ENCODE measurements around the gene CYP24A1. TPM values are rescaled to one million over a fixed set of nuclear protein-coding genes. Genes with fewer than 3 reads are reported as not detected.

The CYP24A1 gene
- total and polyA plus RNA-seq, 2 of the 8 experiments (the other 6 are each of a cell fraction or from before 2014, with no cell fraction given) = not detected

DNA sequence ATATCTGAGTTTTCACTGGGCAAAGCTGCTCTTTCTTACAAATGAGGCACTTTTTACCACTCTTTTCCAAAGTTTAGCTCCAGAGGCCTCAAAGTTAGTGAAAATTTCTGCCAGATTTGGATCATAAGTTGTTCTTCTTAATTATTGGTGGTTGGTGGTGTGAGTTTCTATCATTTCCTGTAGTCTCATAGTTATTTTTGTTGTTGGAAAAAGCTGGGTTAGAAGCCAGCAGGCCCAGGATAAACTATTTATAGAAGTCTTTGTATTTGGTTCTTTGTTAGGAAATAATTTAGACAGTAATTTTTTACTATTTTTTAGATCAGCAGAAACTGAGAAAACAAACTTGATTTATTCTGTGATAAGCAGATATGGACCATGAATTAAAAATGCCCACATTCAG is 44.7 kb upstream of the CYP24A1 start:
- H2BK15ac ChIP-seq (ENCODE audit: low read length) = no peak overlapping the region
- H2AK5ac ChIP-seq (ENCODE audit: low read depth, low read length) = no peak overlapping the region
- no peak overlapping the region for H4K5ac ChIP-seq (ENCODE audit: insufficient read length, low read depth, low read length)
- no peak overlapping the region for H3K56ac ChIP-seq (replicated peaks; ENCODE audit: insufficient read length, low read depth, low read length)
- H3K4me1 ChIP-seq (replicated peaks in 1 of 4; ENCODE audit: control insufficient read depth in 3 of 4, insufficient read depth in 4 of 4, low read length in 3 of 4) = peaks cover 0 to 12% (median 11%) of the 10 kb centered on the region in 4 experiments; a peak in 5 of 7 replicates
- no peaks in the 10 kb centered on the region for H3K27me3 ChIP-seq (replicated peaks in 1 of 4; ENCODE audit: control insufficient read depth in 3 of 4, extremely low read depth in 1 of 4, insufficient read depth in 3 of 4, low read length in 3 of 4)
- H2BK12ac ChIP-seq (ENCODE audit: low read depth, low read length) = no peak overlapping the region
- H3K14ac ChIP-seq (ENCODE audit: insufficient read length) = no peak overlapping the region
- DNase-seq (ENCODE audit: low read depth in 1 of 2, low spot score in 2 of 2) (no peak), FAIRE-seq (no peak)
- no peak overlapping the region for H3K18ac ChIP-seq (ENCODE audit: extremely low read depth, low read length)
- H3K23me2 ChIP-seq (ENCODE audit: low read depth, low read length) = no peaks in the 10 kb centered on the region; the same call in 1 of the 2 replicates
- H3K4me3 ChIP-seq (ENCODE audit: extremely low read depth in 1 of 4, insufficient read depth in 2 of 4, low read depth in 3 of 4, low read length in 4 of 4) = no peak overlapping the region
- no peak overlapping the region for H3K9ac ChIP-seq (replicated peaks in 1 of 4; ENCODE audit: extremely low read depth in 1 of 4, low read depth in 3 of 4, low read length in 3 of 4)
- H3K79me1 ChIP-seq (ENCODE audit: low read depth, low read length) = no peaks in the 10 kb centered on the region; the same call in 1 of the 2 replicates
- H3K4ac ChIP-seq (replicated peaks; ENCODE audit: insufficient read length, low read depth, low read length) = no peak overlapping the region
- H4K91ac ChIP-seq (replicated peaks; ENCODE audit: insufficient read length, low read length) = no peak overlapping the region
- H2BK120ac ChIP-seq (replicated peaks; ENCODE audit: low read depth, low read length) = no peak overlapping the region
- ChIA-PET CTCF (ENCODE audit: partially characterized antibody) (interaction anchor here (1.4 to 3.3 kb wide), 2 partner anchors 13 to 429 kb away, joined by 3 to 27 read pairs; no protein-coding TSS in a partner anchor), POLR2A (ENCODE audit: partially characterized antibody) (no interaction called here)
- H2BK5ac ChIP-seq (ENCODE audit: low read depth, low read length) = no peak overlapping the region
- no peak overlapping the region for H2AFZ ChIP-seq (ENCODE audit: low read length)
- H3K27ac ChIP-seq (ENCODE audit: low read depth, low read length) = no peak overlapping the region
- no peaks in the 10 kb centered on the region for H3K9me3 ChIP-seq (ENCODE audit: insufficient read depth in 2 of 2, low read depth in 1 of 2, low read length in 1 of 2)
- peaks cover 0 to 3% of the 10 kb centered on the region in 2 experiments for H4K20me1 ChIP-seq (replicated peaks in 1 of 2; ENCODE audit: control insufficient read depth in 1 of 2, insufficient read depth in 2 of 2, low read length in 2 of 2)
- peaks cover 0 to 27% of the 10 kb centered on the region in 2 experiments; a peak in 2 of 4 replicates for H3K79me2 ChIP-seq (ENCODE audit: control insufficient read depth in 1 of 2, insufficient read depth in 2 of 2, low read length in 2 of 2)
- no peak overlapping the region for H2BK20ac ChIP-seq (ENCODE audit: low read length)
- H3K36me3 ChIP-seq (ENCODE audit: control insufficient read depth in 2 of 4, insufficient read depth in 4 of 4, low read length in 3 of 4) = peaks cover 3 to 47% (median 17%) of the 10 kb centered on the region in 4 experiments
- H3K23ac ChIP-seq (ENCODE audit: insufficient read length) = no peak overlapping the region
- H3K4me2 ChIP-seq (ENCODE audit: insufficient read depth in 1 of 2, low read depth in 2 of 2, low read length in 2 of 2) = no peak overlapping the region
- H4K8ac ChIP-seq (ENCODE audit: extremely low read depth, insufficient read depth, low read length) = no peak overlapping the region
- TF ChIP-seq, protein P1, sequence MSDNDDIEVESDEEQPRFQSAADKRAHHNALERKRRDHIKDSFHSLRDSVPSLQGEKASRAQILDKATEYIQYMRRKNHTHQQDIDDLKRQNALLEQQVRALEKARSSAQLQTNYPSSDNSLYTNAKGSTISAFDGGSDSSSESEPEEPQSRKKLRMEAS (IDR thresholded peaks at IDR 0.05) = no peak
- TF ChIP-seq POLR2AphosphoS5 (IDR thresholded peaks at IDR 0.05; ENCODE audit: low read depth, low read length) (no peak), KDM4A (IDR thresholded peaks at IDR 0.05; ENCODE audit: low read depth, low read length, severe bottlenecking) (no peak), CTBP2 (IDR thresholded peaks at IDR 0.05; ENCODE audit: borderline replicate concordance, insufficient read depth, insufficient read length, low read length) (no peak), SIN3A (conservative IDR thresholded peaks at IDR 0.05 in 1 of 2, IDR thresholded peaks at IDR 0.05 in 1 of 2; ENCODE audit: low read depth in 1 of 2, low read length in 2 of 2) (no peak), ZNF274 (IDR thresholded peaks at IDR 0.05; ENCODE audit: borderline replicate concordance, extremely low read depth, low read length) (no peak), MAFK (IDR thresholded peaks at IDR 0.05; ENCODE audit: low read depth, low read length) (no peak), CBX8 (IDR thresholded peaks at IDR 0.05; ENCODE audit: borderline replicate concordance, low read depth, low read length) (no peak), BRCA1 (IDR thresholded peaks at IDR 0.05; ENCODE audit: low read depth, low read length) (no peak), TCF12 (IDR thresholded peaks at IDR 0.05; ENCODE audit: low read depth, low read length) (no peak), POLR2A (IDR thresholded peaks at IDR 0.05; ENCODE audit: control extremely low read depth in 1 of 2, low read depth in 2 of 2, low read length in 2 of 2) (no peak), CBX5 (IDR thresholded peaks at IDR 0.05; ENCODE audit: low read depth, low read length) (no peak), TAF7 (optimal IDR thresholded peaks at IDR 0.05; ENCODE audit: borderline replicate concordance, low read depth, low read length) (no peak), CREB1 (IDR thresholded peaks at IDR 0.05) (no peak), SP1 (IDR thresholded peaks at IDR 0.05; ENCODE audit: low read depth, low read length) (no peak), RAD21 (IDR thresholded peaks at IDR 0.05 in 1 of 2, conservative IDR thresholded peaks at IDR 0.05 in 1 of 2; ENCODE audit: low read depth in 2 of 2, low read length in 2 of 2) (no peak)
